Astrocyte (in vitro differentiated cells and primary cell): ENCODE results near the gene ARID2.

Source experiments
- EZH2 ChIP-seq: IDR thresholded peaks from 2 replicates; pipeline ENCODE4 v1.6.1; 2012; ENCODE audit warnings: mild to moderate bottlenecking, low read length, inconsistent platforms; ENCODE audit not compliant: insufficient read depth
- TF ChIP-seq, protein P1 (sequence below): IDR thresholded peaks from 2 replicates; pipeline ENCODE4 v1.5.1; 2011; ENCODE audit warnings: low read depth, mild to moderate bottlenecking, inconsistent platforms, low read length, moderate library complexity; ENCODE audit not compliant: insufficient read depth

DNA sequence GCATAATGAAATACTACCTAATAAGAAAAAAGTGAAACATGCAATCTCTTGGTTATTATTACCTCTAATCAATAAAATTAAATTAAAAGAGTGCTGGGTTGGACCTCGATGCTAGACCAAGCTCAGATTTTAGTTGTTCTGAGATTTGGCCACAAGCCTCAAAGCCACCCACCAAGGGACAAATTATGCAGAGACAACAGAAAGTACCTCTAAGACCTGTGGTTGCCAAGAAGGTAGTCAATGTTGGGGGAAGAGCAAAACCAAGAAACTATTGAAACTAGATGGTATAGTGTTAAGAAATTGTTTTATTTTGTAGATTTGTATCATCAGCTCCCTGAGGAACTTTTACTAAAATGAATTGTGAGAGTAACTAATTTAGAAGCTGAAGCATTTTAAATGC, 43.8 kb upstream of the ARID2 start:
- TF ChIP-seq, protein P1, sequence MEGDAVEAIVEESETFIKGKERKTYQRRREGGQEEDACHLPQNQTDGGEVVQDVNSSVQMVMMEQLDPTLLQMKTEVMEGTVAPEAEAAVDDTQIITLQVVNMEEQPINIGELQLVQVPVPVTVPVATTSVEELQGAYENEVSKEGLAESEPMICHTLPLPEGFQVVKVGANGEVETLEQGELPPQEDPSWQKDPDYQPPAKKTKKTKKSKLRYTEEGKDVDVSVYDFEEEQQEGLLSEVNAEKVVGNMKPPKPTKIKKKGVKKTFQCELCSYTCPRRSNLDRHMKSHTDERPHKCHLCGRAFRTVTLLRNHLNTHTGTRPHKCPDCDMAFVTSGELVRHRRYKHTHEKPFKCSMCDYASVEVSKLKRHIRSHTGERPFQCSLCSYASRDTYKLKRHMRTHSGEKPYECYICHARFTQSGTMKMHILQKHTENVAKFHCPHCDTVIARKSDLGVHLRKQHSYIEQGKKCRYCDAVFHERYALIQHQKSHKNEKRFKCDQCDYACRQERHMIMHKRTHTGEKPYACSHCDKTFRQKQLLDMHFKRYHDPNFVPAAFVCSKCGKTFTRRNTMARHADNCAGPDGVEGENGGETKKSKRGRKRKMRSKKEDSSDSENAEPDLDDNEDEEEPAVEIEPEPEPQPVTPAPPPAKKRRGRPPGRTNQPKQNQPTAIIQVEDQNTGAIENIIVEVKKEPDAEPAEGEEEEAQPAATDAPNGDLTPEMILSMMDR: no peak
- no peak for TF ChIP-seq EZH2
